Breast epithelium (tissue), 3 donors: ENCODE measurements around the gene CAT.

Experiments used
- POLR2A ChIP-seq: fragments of 450-650 bp; IDR thresholded peaks from one replicate; pipeline ENCODE4 v1.6.1; 2016; ENCODE audit warnings: antibody characterized with exemption, mild to moderate bottlenecking, moderate library complexity
- POLR2AphosphoS5 ChIP-seq, 3 donors: sonication (generic); formaldehyde crosslinking; IDR thresholded peaks; one replicate each; pipeline ENCODE4 v1.6.1; 2017; ENCODE audit warnings: antibody characterized with exemption in 3 of 3
- TF ChIP-seq, protein P1 (sequence below), 3 donors: fragments of 450-650 bp; IDR thresholded peaks; one replicate each; pipeline ENCODE4 v1.5.1; 2016 to 2017; ENCODE audit warnings: antibody characterized with exemption in 3 of 3, mild to moderate bottlenecking in 3 of 3, moderate library complexity in 3 of 3

DNA sequence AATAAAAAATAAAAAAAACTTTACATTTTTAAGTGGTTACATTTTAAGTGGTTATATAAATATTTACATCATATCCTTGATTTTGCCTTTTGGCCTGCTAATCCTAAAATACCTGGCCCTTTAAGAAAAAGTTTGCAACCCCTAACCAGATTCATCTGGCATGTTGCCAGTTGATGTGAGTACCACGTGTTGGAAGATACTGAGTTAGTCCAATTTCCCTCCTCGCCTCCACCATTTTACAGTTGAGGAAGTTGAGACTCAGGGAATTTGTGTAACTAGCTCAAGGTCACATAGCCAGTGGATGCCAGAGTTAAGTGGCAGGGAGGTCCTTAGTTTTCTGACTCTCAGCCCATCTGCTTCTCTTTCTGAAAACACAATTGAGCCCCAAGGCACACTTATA lies 69.8 kb downstream of the CAT start:
- TF ChIP-seq, protein P1, sequence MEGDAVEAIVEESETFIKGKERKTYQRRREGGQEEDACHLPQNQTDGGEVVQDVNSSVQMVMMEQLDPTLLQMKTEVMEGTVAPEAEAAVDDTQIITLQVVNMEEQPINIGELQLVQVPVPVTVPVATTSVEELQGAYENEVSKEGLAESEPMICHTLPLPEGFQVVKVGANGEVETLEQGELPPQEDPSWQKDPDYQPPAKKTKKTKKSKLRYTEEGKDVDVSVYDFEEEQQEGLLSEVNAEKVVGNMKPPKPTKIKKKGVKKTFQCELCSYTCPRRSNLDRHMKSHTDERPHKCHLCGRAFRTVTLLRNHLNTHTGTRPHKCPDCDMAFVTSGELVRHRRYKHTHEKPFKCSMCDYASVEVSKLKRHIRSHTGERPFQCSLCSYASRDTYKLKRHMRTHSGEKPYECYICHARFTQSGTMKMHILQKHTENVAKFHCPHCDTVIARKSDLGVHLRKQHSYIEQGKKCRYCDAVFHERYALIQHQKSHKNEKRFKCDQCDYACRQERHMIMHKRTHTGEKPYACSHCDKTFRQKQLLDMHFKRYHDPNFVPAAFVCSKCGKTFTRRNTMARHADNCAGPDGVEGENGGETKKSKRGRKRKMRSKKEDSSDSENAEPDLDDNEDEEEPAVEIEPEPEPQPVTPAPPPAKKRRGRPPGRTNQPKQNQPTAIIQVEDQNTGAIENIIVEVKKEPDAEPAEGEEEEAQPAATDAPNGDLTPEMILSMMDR (IDR thresholded peaks at IDR 0.05): no peak
- TF ChIP-seq POLR2A: no peak
- TF ChIP-seq POLR2AphosphoS5 (IDR thresholded peaks at IDR 0.05): no peak
